ENCODE data around the gene MYZAP.

DNA sequence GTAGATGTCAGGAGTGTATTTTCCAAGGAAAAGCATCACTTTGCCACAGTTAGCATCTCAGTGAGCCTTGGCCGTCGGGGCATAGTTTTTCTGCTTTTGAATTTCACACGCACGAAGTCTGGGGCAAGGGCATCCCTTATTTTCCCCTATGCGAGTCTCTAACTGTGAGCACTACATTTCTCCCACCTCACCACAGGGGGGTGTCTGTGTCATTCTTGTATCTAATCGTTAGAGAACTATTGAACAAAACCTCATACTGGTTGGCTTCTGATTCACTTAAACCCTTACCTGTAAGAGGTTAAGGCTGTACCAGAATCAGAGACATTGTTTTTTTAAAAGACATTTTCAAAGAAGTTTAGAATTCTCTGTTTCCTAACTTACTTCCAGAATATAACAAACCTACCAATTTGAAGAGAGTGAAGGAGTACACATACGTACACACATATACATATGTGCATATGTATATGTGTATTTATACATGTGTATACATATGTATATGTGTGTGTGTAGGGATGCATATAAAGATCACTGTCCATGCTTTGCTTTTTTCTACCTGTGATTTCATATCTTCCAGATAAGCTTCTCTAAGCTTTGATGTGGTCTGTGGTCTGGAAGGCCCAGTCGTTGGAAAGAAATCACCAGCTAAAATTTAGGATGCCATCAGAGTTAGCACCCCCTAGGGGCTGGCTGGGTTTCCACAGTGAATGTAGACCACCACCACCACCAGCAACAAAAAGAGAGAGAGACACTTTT, 49.4 kb downstream of the MYZAP start:
- TF ChIP-seq EP300 (IDR thresholded peaks at IDR 0.05) (no peak), CBX2 (IDR thresholded peaks at IDR 0.05; ENCODE audit: borderline replicate concordance, low read depth) (no peak), PHF8 (IDR thresholded peaks at IDR 0.05; ENCODE audit: borderline replicate concordance, low read depth) (no peak), POLR2A (IDR thresholded peaks at IDR 0.05; ENCODE audit: low read length) (no peak), RCOR1 (IDR thresholded peaks at IDR 0.05; ENCODE audit: low read depth, low read length) (no peak), ZSCAN20 (CRISPR knock-in tag; IDR thresholded peaks at IDR 0.05) (no peak), MAZ (IDR thresholded peaks at IDR 0.05; ENCODE audit: borderline replicate concordance, low read depth, low read length) (no peak)
- TF ChIP-seq, protein P1, sequence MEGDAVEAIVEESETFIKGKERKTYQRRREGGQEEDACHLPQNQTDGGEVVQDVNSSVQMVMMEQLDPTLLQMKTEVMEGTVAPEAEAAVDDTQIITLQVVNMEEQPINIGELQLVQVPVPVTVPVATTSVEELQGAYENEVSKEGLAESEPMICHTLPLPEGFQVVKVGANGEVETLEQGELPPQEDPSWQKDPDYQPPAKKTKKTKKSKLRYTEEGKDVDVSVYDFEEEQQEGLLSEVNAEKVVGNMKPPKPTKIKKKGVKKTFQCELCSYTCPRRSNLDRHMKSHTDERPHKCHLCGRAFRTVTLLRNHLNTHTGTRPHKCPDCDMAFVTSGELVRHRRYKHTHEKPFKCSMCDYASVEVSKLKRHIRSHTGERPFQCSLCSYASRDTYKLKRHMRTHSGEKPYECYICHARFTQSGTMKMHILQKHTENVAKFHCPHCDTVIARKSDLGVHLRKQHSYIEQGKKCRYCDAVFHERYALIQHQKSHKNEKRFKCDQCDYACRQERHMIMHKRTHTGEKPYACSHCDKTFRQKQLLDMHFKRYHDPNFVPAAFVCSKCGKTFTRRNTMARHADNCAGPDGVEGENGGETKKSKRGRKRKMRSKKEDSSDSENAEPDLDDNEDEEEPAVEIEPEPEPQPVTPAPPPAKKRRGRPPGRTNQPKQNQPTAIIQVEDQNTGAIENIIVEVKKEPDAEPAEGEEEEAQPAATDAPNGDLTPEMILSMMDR (IDR thresholded peaks at IDR 0.05) = peak; percentile 38; the same call in 2 of the 3 replicates
- TF ChIP-seq, protein P2, sequence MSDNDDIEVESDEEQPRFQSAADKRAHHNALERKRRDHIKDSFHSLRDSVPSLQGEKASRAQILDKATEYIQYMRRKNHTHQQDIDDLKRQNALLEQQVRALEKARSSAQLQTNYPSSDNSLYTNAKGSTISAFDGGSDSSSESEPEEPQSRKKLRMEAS (IDR thresholded peaks at IDR 0.05) = no peak
